GM21737 (cell line): Measurements from ENCODE around the gene APOBEC3H.

ENCODE experiments used
- ATAC-seq: cut with Tn5 transposase; IDR thresholded peaks from one replicate; pipeline ENCODE4 v1.9.1; 2021; ENCODE audit warnings: mild to moderate bottlenecking, moderate library complexity; ENCODE audit not compliant: unreplicated experiment

Gene APOBEC3H

DNA sequence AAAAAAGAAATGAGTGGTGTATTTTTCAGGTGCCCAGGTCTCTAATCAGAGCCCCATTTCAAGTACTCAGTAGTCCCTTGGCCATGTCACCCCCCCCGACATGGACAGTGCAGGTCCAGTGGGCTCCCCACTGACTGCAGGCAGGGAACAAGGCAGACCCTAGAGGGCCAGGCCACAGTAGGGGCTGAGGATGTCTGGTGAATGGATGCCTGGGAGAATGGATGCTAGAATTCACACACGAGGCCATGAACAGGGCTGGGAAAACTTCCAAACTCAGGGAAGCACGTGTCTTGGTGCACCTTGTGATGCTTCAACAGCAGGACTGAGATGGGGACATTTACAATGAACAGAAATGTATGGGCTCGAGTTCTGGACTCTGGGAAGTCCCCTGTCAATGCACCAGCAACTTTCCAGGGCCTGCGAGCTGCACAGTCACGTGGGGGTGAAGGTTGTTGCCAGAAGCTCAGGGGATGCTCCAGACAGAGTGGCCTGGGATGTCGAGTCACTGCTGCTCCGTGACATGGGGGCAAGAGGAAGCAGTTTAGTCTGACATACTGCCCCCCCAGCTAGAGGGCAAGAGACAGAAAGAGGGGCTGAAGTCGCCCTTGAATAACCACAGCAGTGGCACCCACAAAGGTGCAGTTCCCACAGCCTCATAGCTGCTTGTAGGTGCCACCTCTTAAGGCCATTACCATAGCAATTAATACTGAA lies 16.8 kb upstream of the APOBEC3H start:
- ATAC-seq = no peak

DNA sequence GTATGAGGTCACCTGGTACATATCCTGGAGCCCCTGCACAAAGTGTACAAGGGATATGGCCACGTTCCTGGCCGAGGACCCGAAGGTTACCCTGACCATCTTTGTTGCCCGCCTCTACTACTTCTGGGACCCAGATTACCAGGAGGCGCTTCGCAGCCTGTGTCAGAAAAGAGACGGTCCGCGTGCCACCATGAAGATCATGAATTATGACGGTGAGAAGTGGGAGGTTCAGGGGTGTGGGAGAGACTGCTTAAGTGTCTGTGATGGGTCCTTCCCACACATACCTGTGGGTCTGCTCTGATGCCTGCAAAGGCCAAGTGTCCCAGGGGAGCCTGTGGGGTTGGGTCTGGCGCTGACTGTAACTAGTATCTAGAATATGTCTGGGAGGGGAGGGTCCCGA lies 16.0 kb upstream of the APOBEC3H start:
- ATAC-seq = no peak

DNA sequence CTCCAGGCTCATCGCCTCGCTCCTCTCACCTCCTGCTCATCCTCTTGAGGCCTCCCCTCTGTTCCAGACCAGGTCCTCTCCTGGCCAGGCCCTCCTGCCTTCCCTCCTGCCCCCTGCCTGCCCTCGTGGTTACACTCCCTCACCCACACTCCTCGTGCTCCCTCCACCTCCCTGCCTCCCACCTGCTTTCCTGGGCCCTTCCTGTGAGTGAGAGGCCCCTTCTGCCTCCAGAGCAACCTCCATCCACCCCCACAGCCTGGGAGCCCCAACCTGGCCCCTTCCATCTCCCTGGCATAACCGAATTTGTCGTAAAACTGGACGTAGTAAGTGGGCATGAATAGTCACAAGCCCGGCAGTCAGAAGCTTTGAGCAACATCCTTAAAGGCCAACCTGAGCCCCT lies 15.4 kb upstream of the APOBEC3H start:
- ATAC-seq = no peak

DNA sequence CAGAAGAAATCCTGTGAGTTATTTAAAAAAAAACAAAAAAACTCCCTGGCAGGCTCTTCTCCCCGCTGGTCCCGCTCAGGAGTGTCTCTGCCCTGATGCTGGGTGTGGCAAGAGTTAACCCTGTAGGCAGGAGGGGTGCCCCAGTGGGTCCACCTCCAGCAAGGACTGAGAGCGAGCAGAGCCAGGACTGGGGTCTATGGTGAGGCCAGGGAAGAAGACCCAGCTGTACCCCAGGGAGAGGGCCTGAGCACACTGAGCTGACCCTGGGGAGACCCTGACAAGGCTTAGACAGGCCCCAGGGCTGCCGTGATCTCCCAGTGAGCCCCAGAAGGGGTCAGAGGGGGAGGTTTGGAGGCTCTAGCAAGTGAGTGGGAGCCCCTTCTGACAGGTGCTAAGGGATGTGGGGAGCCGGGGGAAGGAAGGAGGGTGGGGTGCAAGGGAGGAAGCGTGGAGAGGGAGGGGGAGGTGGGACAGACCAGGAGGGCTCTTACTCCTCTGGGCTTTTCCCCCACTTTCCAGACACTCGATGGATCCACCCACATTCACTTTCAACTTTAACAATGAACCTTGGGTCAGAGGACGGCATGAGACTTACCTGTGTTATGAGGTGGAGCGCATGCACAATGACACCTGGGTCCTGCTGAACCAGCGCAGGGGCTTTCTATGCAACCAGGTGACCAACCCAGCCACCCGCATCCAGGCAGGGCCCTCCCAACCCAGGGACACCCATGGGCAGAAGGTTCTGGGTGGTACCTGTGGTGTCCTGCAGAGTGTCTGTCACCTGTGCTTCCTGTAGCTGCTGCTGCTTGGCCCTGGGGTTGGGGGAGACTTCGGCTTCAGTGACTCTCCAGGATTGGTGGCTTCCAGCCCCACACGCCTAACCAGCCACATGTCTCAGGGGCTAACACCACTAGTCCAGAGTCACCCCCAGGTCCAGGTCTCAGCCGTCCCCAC lies 13.6 kb upstream of the APOBEC3H start:
- no peak for ATAC-seq

DNA sequence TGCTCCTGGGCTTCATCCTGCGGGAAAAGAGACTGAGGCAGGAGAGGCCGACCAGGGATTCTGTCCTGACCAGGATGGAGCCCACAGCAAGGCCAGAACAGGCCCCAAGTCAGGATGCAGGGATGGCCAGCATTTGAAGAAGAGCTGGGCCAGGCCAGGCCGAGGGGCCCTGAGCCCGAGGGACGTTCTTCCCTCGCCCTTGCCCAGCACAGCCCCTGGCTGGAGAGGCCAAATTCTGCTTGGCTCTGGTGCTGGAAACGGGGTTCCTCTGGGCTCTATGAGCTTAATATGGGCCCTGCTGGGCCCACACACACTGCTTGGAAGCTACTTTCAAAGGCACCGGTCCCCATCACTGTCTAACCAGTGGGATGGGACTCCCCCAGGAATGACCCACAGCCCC lies 12.4 kb upstream of the APOBEC3H start:
- no peak for ATAC-seq

DNA sequence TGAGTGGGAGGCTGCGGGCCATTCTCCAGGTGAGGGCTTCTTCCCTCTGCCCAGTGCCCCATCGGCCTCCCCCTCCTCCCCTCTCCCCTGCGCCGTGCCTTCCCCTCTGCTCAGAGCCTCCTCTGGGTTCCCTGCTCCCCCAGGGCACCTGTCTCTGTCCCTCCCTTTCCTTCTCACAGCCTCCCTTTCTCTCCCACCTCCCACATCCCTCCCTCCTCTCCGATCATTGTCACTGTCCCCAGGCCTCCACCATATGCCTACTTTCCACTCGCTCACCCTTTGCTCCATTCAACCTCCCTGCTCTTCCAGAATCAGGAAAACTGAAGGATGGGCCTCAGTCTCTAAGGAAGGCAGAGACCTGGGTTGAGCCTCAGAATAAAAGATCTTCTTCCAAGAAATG lies 9.9 kb upstream of the APOBEC3H start:
- ATAC-seq = no peak

DNA sequence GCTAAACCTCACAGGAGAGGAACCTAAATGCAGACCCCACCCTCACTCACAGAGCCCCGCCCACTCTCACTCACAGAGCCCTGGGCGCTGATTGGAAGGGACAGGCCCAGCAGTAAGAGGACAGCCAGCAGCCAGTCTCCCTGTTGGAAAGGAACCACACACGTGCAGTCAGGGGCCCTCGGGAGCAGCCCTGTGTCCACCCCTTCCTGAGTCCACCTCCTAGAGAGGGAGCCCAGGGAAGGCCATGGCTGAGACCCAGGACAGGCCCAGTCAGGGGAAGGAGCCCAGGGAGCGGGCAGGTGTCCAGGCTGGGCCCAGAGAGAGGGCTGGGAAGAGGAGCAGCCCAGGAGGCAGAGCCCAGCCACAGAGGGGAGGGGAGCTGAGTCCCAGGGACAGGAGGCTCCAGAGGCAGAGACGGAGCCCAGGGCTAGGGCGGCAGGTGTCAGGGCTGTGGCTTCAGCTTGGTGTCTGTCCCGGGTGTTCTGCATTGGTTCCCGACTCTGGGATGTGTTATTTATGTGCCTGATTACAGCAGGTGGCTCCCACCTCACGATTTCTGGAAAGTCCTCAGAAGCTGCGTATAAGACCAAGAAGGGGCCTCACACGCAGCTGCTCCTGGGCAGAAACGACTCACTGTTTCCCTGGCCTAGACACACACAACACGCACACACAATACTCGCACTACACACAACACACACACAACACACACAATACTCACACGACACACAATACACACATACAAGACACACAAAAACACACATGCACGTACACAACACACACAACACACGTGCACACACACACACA lies 9.0 kb upstream of the APOBEC3H start:
- no peak for ATAC-seq

DNA sequence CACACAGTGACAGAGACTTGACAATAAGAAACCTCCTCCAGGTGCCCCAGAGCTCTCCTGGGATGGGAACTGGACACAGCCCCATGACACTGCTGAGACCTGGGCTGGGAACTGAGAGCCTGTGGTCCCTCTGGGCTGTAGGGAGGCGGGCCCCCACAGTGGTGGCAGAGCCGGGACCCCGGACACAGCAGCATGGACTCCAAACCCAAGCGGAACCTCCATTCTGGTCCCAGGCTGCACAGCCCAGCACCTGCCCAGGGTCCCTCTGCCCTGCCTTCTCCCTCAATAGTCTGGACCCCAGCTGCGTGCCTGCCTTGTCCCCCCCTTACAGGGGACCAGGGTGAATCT lies 8.4 kb upstream of the APOBEC3H start:
- no peak for ATAC-seq

DNA sequence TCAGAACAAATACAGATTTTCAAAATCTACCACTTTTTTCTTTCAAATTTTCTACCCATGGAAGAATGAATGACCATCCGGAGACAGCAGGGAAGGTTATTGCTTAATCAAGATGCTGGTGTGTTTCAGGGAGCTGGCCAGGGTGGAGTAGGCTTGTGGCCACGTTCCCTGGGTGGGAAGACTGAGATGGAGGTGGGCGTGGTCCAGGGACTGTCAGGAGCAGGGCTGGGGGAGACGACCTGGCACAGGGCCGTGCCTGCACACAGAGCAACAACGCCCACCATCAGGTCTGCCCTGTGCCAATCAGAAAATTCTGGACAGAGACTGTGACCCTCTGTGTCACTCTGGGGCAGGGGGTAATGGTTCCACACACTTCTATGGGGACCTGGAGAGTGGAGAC lies 7.1 kb upstream of the APOBEC3H start:
- ATAC-seq = no peak

DNA sequence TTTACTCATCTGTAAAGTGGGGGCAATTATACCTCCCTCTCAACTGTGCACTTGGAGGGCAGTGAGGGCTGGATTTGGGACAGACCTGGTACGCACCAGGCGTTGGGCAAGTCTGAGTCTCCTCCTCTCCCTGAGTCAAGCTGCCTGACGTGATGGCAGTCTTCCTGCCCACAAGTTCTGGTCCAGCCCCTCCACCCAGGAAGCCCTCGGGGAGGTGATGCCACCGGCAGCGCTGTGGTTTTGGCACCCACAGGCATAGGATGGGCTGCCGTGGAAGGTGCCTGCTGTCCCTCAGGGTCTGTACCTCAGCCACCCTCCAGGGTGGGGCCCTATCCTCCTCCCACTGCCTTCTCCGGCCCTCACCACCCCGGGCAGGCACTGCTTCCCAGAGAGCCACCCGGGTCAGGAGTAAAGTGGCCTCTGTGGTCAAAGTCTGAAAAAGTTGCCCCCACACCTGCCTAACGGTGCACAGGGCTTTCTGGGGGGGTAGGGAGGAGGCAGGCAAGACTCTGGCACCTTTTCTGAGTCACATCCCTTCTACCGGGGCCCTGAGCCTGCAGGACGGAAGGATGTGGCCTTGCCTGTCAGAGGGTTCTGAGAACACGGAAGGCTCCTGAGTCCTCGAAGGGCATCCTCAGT lies 6.5 kb upstream of the APOBEC3H start:
- no peak for ATAC-seq

DNA sequence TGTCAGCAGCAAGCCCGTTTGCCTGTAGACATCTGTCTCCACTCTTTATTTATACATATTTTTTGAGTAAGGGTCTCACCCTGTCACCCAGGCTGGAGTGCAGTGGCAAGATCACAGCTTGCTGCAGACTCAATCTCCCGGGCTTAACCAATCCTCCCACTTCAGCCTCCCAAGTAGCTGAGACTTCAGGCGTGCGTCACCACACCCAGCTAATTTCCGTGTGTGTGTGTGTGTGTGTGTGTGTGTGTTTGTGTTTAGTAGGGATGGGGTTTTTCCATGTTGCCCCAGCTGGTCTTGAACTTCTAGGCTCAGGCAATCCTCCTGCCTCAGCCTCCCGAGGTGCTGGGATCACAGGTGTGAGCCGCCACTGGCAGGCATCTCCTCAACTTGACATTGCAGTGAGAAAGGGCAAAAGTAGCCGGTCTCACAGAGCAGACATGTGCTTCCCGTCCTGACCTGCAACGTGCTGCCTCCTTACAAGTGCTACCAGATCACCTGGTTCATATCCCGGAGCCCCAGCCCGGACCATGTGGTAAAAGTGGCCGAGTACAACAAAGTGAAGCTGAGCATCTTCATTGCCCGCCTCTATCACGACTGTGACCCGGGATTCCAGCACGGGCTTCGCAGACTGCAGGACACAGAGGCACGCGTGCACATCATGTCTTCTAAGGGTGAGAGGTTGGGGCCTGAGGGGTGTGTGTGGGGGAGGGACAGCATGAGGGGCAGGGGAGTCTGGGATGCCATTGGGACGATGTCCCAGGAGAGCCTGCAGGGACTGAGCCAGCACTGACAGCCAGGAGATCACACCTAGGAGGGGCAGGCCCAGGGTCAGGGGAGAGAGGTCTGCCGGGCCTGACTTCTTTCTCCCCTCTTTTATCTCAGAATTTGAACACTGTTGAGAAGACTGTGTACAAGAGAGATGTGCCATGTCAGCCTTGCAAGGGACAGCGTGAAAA lies 5.6 kb upstream of the APOBEC3H start:
- no peak for ATAC-seq

DNA sequence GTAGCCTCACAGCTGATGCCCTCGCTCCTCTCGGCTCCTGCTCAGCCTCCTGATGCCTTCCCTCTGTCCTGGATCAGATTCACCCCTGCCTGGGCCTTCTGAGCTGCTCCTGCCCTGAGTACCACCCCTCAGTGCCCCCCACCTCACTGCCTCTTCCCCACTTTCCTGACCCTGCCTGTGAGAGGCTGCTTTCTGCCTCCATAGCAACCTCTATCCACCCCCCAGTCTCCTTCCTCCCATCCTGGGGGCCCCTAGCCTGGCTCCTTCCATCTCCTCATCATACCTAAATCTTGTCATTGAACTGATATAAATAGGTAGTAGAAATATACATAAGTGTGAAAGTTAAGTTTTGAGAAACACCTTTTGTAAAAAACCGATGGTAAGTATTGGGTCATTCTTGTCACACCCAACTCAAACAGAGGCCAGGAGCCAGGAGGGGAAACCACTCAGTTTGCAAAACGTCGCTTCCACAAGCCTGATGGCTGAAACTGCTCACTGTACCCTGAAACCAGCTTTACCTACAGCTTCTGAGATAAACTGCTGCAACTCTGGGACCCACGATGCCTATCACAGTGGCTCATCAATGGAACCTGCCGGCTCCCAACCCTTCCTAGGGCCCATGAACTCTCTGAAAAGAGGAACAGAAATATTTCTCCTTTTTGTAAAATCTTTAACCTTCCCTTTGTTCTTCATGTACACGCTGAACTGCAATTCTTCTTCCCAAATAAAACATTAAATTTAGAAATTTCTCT lies 4.8 kb upstream of the APOBEC3H start:
- ATAC-seq = no peak

DNA sequence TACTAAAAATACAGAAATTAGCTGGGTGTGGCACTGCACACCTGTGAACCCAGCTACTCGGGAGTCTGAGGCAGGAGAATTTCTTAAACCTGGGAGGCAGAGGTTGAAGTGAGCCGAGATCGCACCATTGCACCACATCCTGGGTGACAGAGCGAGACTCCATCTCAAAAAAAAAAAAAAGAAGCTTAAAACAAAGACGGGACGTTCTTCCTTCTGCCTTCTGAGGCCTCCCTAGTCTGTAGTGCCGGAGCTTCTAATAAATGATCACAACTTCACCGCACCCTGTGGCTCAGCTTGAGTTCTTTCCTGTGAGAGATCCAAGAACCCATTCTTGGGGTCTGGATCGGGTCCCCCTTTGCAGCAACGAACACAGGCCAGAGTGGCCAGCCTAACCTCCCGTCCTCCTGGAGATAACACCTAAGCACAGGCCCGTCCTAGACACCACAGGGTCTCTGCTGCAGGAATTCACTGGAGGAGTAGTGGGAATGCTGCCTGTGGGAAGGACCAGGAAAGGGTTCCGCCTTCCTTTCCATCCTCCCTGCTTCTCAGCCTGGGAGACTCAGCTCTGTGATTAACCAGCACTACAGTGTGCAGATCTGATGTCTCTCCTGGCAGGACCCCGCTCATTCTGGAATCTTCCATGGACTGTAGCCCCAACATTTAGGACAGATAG lies 2.2 kb upstream of the APOBEC3H start:
- no peak for ATAC-seq

DNA sequence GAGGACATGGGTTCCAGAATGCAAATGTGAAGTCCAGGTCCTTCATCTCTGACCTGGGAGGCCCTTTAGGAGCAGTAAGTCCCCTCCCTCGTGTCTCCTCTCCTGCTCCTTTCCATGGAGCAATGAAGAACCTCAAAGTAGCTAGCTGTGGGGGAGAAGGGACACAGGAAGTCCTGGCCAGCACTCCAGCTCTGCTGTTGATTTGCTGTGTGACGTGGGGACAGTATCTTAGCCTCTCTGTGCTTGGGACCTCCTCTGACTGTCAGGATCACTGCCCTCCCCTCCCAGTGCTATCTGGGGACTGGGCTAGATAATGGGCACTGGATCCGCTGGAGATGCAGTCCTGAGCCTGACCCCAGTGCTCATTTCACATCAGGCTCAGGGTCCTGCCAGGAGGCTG lies 1.1 kb upstream of the APOBEC3H start:
- ATAC-seq = no peak

DNA sequence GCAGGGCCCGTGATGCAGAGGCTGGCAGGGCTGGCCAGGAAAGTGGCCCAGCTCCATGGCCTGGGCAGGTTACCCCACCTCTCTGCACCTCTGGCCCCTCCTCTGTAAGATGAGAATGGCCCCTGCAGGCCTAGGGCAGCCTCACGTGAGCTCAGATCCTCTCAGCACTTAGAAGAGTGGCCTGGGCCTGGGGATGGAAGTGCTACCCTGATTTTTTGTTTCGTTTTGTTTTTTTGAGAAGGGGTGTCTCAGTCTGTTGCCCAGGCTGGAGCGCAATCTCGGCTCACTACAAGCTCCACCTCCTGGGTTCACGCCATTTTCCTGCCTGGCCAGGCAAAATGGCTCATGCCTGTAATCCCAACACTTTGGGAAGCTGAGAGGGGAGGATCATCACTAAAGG lies 982 bp downstream of the APOBEC3H start:
- no peak for ATAC-seq

DNA sequence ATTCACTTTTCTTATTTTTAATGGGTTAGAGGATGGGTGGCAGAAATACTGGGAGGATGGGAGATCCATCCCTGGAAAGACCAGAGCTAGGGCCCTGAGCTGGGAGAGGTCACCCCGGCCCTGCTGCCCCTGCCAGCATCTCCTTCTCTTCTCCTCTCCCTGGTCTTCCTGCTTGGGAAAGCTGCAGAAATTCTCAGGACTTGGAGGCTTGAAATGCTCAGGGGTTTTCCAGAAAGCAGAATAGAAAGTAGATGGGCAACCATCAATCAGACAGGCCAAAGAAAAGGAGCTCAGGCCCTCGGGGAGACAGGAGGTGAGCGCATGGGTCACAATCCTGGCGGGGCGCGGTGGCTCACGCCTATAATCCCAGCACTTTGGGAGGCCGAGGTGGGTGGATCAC lies 1.5 kb downstream of the APOBEC3H start:
- ATAC-seq = no peak

DNA sequence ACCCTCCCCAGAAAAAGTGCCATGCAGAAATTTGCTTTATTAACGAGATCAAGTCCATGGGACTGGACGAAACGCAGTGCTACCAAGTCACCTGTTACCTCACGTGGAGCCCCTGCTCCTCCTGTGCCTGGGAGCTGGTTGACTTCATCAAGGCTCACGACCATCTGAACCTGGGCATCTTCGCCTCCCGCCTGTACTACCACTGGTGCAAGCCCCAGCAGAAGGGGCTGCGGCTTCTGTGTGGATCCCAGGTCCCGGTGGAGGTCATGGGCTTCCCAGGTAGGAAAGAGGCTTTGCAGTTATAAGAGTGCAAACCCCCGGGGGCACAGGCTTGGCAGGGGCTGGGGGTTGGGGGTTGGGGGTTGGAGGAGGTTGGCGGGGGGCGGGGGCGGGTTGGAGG lies 4.2 kb downstream of the APOBEC3H start:
- ATAC-seq = no peak

DNA sequence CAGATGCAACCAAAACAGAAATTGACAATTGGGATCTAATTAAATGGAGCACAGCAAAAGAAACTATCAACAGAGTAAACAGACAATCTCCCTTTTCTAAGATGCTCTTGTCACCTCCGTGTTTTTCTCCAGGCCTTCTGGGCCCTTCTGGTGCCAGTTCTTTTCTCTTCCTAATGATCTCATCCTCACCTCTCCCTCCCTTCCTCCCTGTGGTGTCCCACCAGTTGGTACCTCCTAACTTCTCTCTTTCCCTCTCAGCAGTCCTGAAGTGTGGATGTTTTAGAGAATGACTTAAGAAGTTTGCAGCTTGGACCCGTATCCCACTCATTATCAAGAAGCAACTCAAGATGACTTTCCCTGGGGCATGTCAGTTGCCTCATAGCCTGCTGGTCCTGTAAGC lies 6.4 kb downstream of the APOBEC3H start:
- ATAC-seq = no peak

DNA sequence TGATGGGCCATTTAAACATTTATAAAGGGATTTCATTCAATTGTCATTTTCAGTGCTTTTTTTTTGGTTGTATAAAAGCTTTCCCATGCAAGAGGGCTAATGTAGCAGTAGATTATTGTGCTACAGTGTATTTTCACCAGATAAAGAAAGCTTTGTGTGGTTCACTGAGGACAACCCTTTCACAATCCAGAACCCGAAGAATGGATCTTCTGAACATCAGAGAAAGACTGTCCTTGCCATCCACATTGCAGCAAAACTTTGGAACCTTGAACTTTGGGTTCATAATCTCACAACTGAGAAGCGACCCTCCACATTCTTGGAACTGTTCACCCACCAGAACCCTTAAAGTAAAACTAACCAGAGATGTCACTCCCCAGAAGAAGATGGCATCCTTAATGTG lies 9.3 kb downstream of the APOBEC3H start:
- ATAC-seq = no peak
